IMR-90 (cell line): ENCODE measurements around the gene LOC101059915.
A peak's percentile ranks its signal among the peaks of the same experiment; 100 is the strongest.

ENCODE experiments used
- ATAC-seq: fragments of 200-7000 bp; cut with Tn5 transposase; 2 replicates; pipeline ENCODE4 v1.9.1; 2020; ENCODE audit warnings: low read depth, mild to moderate bottlenecking, moderate library complexity
- BruUV-seq: library from RNA; stranded (reverse); fragments of 400-500 nt; replicated peaks from 2 replicates; lab custom pipeline; 2021; lab: Mats Ljungman, UMichigan
- CTCF ChIA-PET: fragments of 300-600 bp; formaldehyde crosslinking; extraction: SDS; loops from one replicate; lab custom pipeline; 2021; ENCODE audit warnings: antibody characterized with exemption; lab: Yijun Ruan, JAX
- POLR2A ChIA-PET: fragments of 300-600 bp; sonication (Branson Sonifier 250); formaldehyde crosslinking; loops from one replicate; lab custom pipeline; 2022; ENCODE audit warnings: antibody characterized with exemption; ENCODE audit not compliant: unreplicated experiment; lab: Charles Lee
- DNase-seq: peaks from one replicate; pipeline ENCODE4 v3.0.0; 2013
- H2AFZ ChIP-seq: replicated peaks from 2 replicates; pipeline ENCODE3; 2013; ENCODE audit warnings: low read length, mild to moderate bottlenecking; ENCODE audit not compliant: poor library complexity
- H2AK5ac ChIP-seq: 2 replicates; pipeline ENCODE4 v1.6.1; 2013; ENCODE audit warnings: low read depth, low read length, inconsistent platforms
- H2AK9ac ChIP-seq: replicated peaks from 2 replicates; pipeline ENCODE3; 2013; ENCODE audit warnings: mild to moderate bottlenecking, low read depth, low read length, moderate library complexity; ENCODE audit not compliant: poor library complexity
- H2BK120ac ChIP-seq: 2 replicates; pipeline ENCODE4 v1.6.1; 2013; ENCODE audit warnings: low read depth, low read length, inconsistent platforms
- H2BK15ac ChIP-seq: 3 replicates; pipeline ENCODE4 v1.6.1; 2013; ENCODE audit warnings: low read depth, low read length, inconsistent platforms
- H2BK20ac ChIP-seq: 2 replicates; pipeline ENCODE4 v1.6.1; 2013; ENCODE audit warnings: low read depth, mild to moderate bottlenecking, inconsistent platforms, low read length, moderate library complexity
- H2BK5ac ChIP-seq: 2 replicates; pipeline ENCODE4 v1.6.1; 2013; ENCODE audit warnings: mild to moderate bottlenecking, low read depth, low read length, inconsistent platforms; ENCODE audit not compliant: poor library complexity, severe bottlenecking
- H3K14ac ChIP-seq: replicated peaks from 2 replicates; pipeline ENCODE4 v1.6.1; 2013; ENCODE audit warnings: low read depth, low read length, inconsistent platforms
- H3K18ac ChIP-seq: 2 replicates; pipeline ENCODE4 v1.6.1; 2013; ENCODE audit warnings: low read depth, low read length, control low read depth
- H3K23ac ChIP-seq: 2 replicates; pipeline ENCODE4 v1.6.1; 2013; ENCODE audit warnings: low read depth, low read length, inconsistent platforms
- H3K27ac ChIP-seq: 2 replicates; pipeline ENCODE4 v1.5.1; 2013; ENCODE audit warnings: mild to moderate bottlenecking, control low read depth, low read length; ENCODE audit not compliant: insufficient read depth
- H3K27me3 ChIP-seq: 2 replicates; pipeline ENCODE4 v1.6.1; 2013; ENCODE audit warnings: low read length; ENCODE audit not compliant: control insufficient read depth, insufficient read depth
- H3K36me3 ChIP-seq: 2 replicates; pipeline ENCODE4 v1.6.1; 2013; ENCODE audit warnings: low read length, mixed read lengths; ENCODE audit not compliant: control insufficient read depth, insufficient read depth
- H3K4ac ChIP-seq: 2 replicates; pipeline ENCODE4 v1.6.1; 2013; ENCODE audit warnings: low read depth, low read length, inconsistent platforms
- H3K4me1 ChIP-seq: 2 replicates; pipeline ENCODE4 v1.6.1; 2013; ENCODE audit warnings: low read length, mixed read lengths; ENCODE audit not compliant: control insufficient read depth, insufficient read depth
- H3K4me2 ChIP-seq: 2 replicates; pipeline ENCODE4 v1.6.1; 2013; ENCODE audit warnings: low read depth, mild to moderate bottlenecking, control low read depth, low read length, moderate library complexity
- H3K4me3 ChIP-seq: 2 replicates; pipeline ENCODE4 v1.5.1; 2013; ENCODE audit warnings: low read depth, mild to moderate bottlenecking, control low read depth, low read length, moderate library complexity; ENCODE audit not compliant: insufficient read depth
- H3K56ac ChIP-seq: 2 replicates; pipeline ENCODE4 v1.6.1; 2013; ENCODE audit warnings: low read length, inconsistent platforms; ENCODE audit not compliant: insufficient read depth; ENCODE audit errors: extremely low read depth
- H3K79me1 ChIP-seq, 2 experiments: 2 replicates each; pipeline ENCODE4 v1.6.1; 2013; ENCODE audit warnings: low read length in 2 of 2, inconsistent platforms in 1 of 2, low read depth in 1 of 2
- H3K9ac ChIP-seq: 2 replicates; pipeline ENCODE4 v1.6.1; 2013; ENCODE audit warnings: low read depth, low read length, control low read depth
- H3K9me1 ChIP-seq: 2 replicates; pipeline ENCODE4 v1.6.1; 2013; ENCODE audit warnings: low read length, inconsistent platforms; ENCODE audit not compliant: insufficient read depth
- H3K9me3 ChIP-seq: 2 replicates; pipeline ENCODE4 v1.6.1; 2013; ENCODE audit warnings: low read length; ENCODE audit not compliant: control insufficient read depth, insufficient read depth
- H4K20me1 ChIP-seq: 2 replicates; pipeline ENCODE4 v1.6.1; 2013; ENCODE audit warnings: low read length, inconsistent platforms; ENCODE audit not compliant: insufficient read depth
- H4K5ac ChIP-seq: 2 replicates; pipeline ENCODE4 v1.6.1; 2013; ENCODE audit warnings: mild to moderate bottlenecking, low read depth, low read length, control low read depth
- H4K8ac ChIP-seq, 2 experiments: 2 replicates each; pipeline ENCODE4 v1.6.1; 2013; ENCODE audit warnings: low read depth in 2 of 2, low read length in 2 of 2, control low read depth in 1 of 2, inconsistent platforms in 1 of 2
- H4K91ac ChIP-seq: 2 replicates; pipeline ENCODE4 v1.6.1; 2013; ENCODE audit warnings: low read depth, low read length, inconsistent platforms; ENCODE audit not compliant: insufficient read depth
- BHLHE40 ChIP-seq: fragments of 150-350 bp; IDR thresholded peaks from 2 replicates; pipeline ENCODE4 v1.6.1; 2016; ENCODE audit warnings: mild to moderate bottlenecking, low read depth, low read length
- CHD1 ChIP-seq: IDR thresholded peaks from 2 replicates; pipeline ENCODE4 v1.6.1; 2012; ENCODE audit warnings: low read depth, low read length, improper control_type of control experiment
- CTCF ChIP-seq: conservative IDR thresholded peaks from 2 replicates; pipeline ENCODE4 v1.5.1; 2012; ENCODE audit warnings: mild to moderate bottlenecking, low read depth, low read length, improper control_type of control experiment
- ELK1 ChIP-seq: fragments of 150-350 bp; IDR thresholded peaks from 2 replicates; pipeline ENCODE4 v1.6.1; 2016; ENCODE audit warnings: low read depth, mild to moderate bottlenecking, low read length, moderate library complexity, borderline replicate concordance
- FOS ChIP-seq: fragments of 150-350 bp; IDR thresholded peaks from 2 replicates; pipeline ENCODE4 v1.6.1; 2016; ENCODE audit warnings: low read depth, low read length
- MAFK ChIP-seq: IDR thresholded peaks from 2 replicates; pipeline ENCODE4 v1.6.1; 2012; ENCODE audit warnings: low read depth, low read length, improper control_type of control experiment
- MAZ ChIP-seq: IDR thresholded peaks from 2 replicates; pipeline ENCODE4 v1.6.1; 2012; ENCODE audit warnings: low read depth, mild to moderate bottlenecking, low read length, improper control_type of control experiment, moderate library complexity, borderline replicate concordance
- POLR2A ChIP-seq: IDR thresholded peaks from 2 replicates; pipeline ENCODE4 v1.6.1; 2012; ENCODE audit warnings: mild to moderate bottlenecking, low read depth, low read length
- RAD21 ChIP-seq: IDR thresholded peaks from 2 replicates; pipeline ENCODE4 v1.6.1; 2012; ENCODE audit warnings: low read length, improper control_type of control experiment
- RCOR1 ChIP-seq: IDR thresholded peaks from 2 replicates; pipeline ENCODE4 v1.6.1; 2012; ENCODE audit warnings: mild to moderate bottlenecking, low read length, improper control_type of control experiment; ENCODE audit not compliant: insufficient replicate concordance
- SMC3 ChIP-seq: fragments of 150-350 bp; IDR thresholded peaks from 2 replicates; pipeline ENCODE4 v1.6.1; 2016; ENCODE audit warnings: low read depth, mild to moderate bottlenecking, antibody characterized with exemption, low read length, moderate library complexity
- USF2 ChIP-seq: fragments of 150-350 bp; IDR thresholded peaks from 2 replicates; pipeline ENCODE4 v1.6.1; 2017; ENCODE audit warnings: mild to moderate bottlenecking, antibody characterized with exemption, low read length, low read depth
- WGBS, 2 experiments: methylation state at CpG; one replicate each; pipeline versions ENCODE4 v1.1.5 to v1.1.7; 2013; ENCODE audit warnings: missing lambda C conversion rate in 2 of 2; ENCODE audit not compliant: insufficient read length in 1 of 2; ENCODE audit errors: extremely low coverage in 2 of 2; 5-methylcytosine and 5-hydroxymethylcytosine counted together
- dilution Hi-C: fragments of 300-500 bp; cut with HindIII; formaldehyde crosslinking; loops from one replicate; pipeline ENCODE4 v1.14.3; 2018; ENCODE audit warnings: low sequenced_read_pairs; ENCODE audit not compliant: unreplicated experiment
- in situ Hi-C: fragments of 300-500 bp; cut with MboI; formaldehyde crosslinking; loops from 3 replicates; pipeline ENCODE4 v1.14.3; 2019; ENCODE audit warnings: low sequenced_read_pairs, inconsistent platforms, mixed read lengths
- intact Hi-C: fragments of 100-400 bp; cut with micrococcal nuclease; formaldehyde crosslinking; loops from 2 replicates; pipeline ENCODE4 v1.10.0; 2022

Gene LOC101059915

GRCh38 chrX:71621603-71622002, 45.7 kb upstream of the LOC101059915 start:
- Histone ChIP-seq H3K9me3 (no peaks in the 10 kb centered on the region; the same call in 1 of the 2 replicates), H3K18ac (no peak overlapping the region), H4K20me1 (no peaks in the 10 kb centered on the region), H3K4me2 (no peak overlapping the region), H3K4ac (no peak overlapping the region), H4K8ac (no peak overlapping the region), H3K56ac (no peak overlapping the region), H4K5ac (no peak overlapping the region), H2BK15ac (no peak overlapping the region), H3K4me1 (no peaks in the 10 kb centered on the region; the same call in 1 of the 2 replicates), H3K27ac (no peak overlapping the region), H2BK20ac (no peak overlapping the region), H2BK120ac (no peak overlapping the region), H2BK5ac (no peak overlapping the region), H2AK5ac (no peak overlapping the region), H2AK9ac (no peak overlapping the region), H4K91ac (no peak overlapping the region), H3K9ac (no peak overlapping the region), H3K9me1 (no peaks in the 10 kb centered on the region), H3K4me3 (no peak overlapping the region), H3K36me3 (no peaks in the 10 kb centered on the region), H2AFZ (peak overlapping the region; percentile 13), H3K14ac (no peak overlapping the region), H3K23ac (no peak overlapping the region; the same call in 1 of the 2 replicates), H3K27me3 (peaks cover 3% of the 10 kb centered on the region; the same call in 1 of the 2 replicates), H3K79me1 (no peaks in the 10 kb centered on the region)
- dilution Hi-C loops: no loop called here
- DNase-seq (peak; percentile 16), ATAC-seq (peak; percentile 59)
- intact Hi-C loops: no loop called here
- in situ Hi-C loops: no loop called here
- no TSS peak for BruUV-seq
- CTCF ChIA-PET: no interaction called here
- no peak for TF ChIP-seq RCOR1
- TF ChIP-seq POLR2A: no peak
- TF ChIP-seq MAFK: no peak
- no peak for TF ChIP-seq BHLHE40
- TF ChIP-seq MAZ: no peak
- TF ChIP-seq FOS: no peak
- TF ChIP-seq USF2: no peak
- no peak for TF ChIP-seq CHD1
- no peak for TF ChIP-seq SMC3
- TF ChIP-seq RAD21: no peak
- TF ChIP-seq ELK1: no peak
- TF ChIP-seq CTCF: no peak
- POLR2A ChIA-PET: no interaction called here
- 17% methylated on average over 2 of the region's 6 CpGs; no CpG with 5 or more reads in 1 of the 2 experiments for WGBS, 2 experiments
